Upper lobe of left lung (tissue), 6 donors: ENCODE measurements around the gene TM4SF18. TPM values are rescaled to one million over a fixed set of nuclear protein-coding genes. Genes with fewer than 3 reads are reported as not detected.
A peak's percentile ranks its signal among the peaks of the same experiment; 100 is the strongest.

Experiments used
- ATAC-seq, 2 donors: fragments of 200-7000 bp; cut with Tn5 transposase; one replicate each; pipeline ENCODE4 v1.9.1; 2022; ENCODE audit warnings: mild to moderate bottlenecking in 2 of 2, moderate library complexity in 2 of 2; ENCODE audit not compliant: low FRiP score in 2 of 2
- DNase-seq, 2 donors: peaks; one replicate each; pipeline ENCODE4 v3.0.0-alpha.2; 2019 to 2020
- H3K27ac ChIP-seq, 4 donors: fragments of 200-600 bp; sonication (generic); one replicate each; pipeline ENCODE4 v1.5.1; 2016 to 2019
- H3K27me3 ChIP-seq, 4 donors: fragments of 200-600 bp; sonication (generic); one replicate each; pipeline ENCODE4 v1.5.1; 2017 to 2019
- H3K36me3 ChIP-seq, 4 donors: fragments of 200-600 bp; sonication (generic); one replicate each; pipeline ENCODE4 v1.5.1; 2016 to 2019
- H3K4me1 ChIP-seq, 4 donors: fragments of 200-600 bp; sonication (generic); one replicate each; pipeline ENCODE4 v1.5.1; 2018 to 2019
- H3K4me3 ChIP-seq, 4 donors: fragments of 200-600 bp; sonication (generic); one replicate each; pipeline ENCODE4 v1.5.1; 2017 to 2019; ENCODE audit warnings: mild to moderate bottlenecking in 2 of 4, moderate library complexity in 1 of 4
- H3K9me3 ChIP-seq, 4 donors: fragments of 200-600 bp; sonication (generic); one replicate each; pipeline ENCODE4 v1.5.1; 2018 to 2019
- CTCF ChIP-seq, 6 experiments: fragments of 450-650 bp in 4 of 6; fragments of 200-600 bp in 2 of 6; sonication (generic) in 2 of 6; IDR thresholded peaks; one replicate each; pipeline ENCODE4 v1.5.1; 2016 to 2019; ENCODE audit warnings: antibody characterized with exemption in 6 of 6
- EP300 ChIP-seq, 4 donors: sonication (generic); formaldehyde crosslinking; IDR thresholded peaks; one replicate each; pipeline ENCODE4 v1.5.1; 2017; ENCODE audit warnings: antibody characterized with exemption in 4 of 4, control low read depth in 2 of 4
- POLR2A ChIP-seq, 4 donors: fragments of 450-650 bp; IDR thresholded peaks; one replicate each; pipeline ENCODE4 v1.5.1; 2016 to 2017; ENCODE audit warnings: antibody characterized with exemption in 4 of 4, mild to moderate bottlenecking in 2 of 4
- POLR2AphosphoS5 ChIP-seq, 2 donors: sonication (generic); formaldehyde crosslinking; IDR thresholded peaks; one replicate each; pipeline ENCODE4 v1.5.1; 2017; ENCODE audit warnings: antibody characterized with exemption in 2 of 2
- WGBS, 2 donors: methylation state at CpG; one replicate each; pipeline ENCODE4 v1.1.5; 2017 to 2018; 5-methylcytosine and 5-hydroxymethylcytosine counted together
- total RNA-seq, 6 donors: library from RNA; depleted of rRNA in 4 of 6; stranded (reverse); fragments of >200 nt in 4 of 6; gene quantifications; one replicate each; pipeline versions ENCODE4 v1.1.0 to v1.2.1, GENCODE V29; 2016 to 2021
- donor health status: DM: no; HTN: no; CAD: no; lungs with moderate emphysema.
- donor health status: DM: no; HTN: yes; CAD: no; lungs with severe emphysema.

The TM4SF18 gene
- total RNA-seq, 6 donors from 2014 or later, result 0.55 to 16.6 (median 2.5) TPM

DNA sequence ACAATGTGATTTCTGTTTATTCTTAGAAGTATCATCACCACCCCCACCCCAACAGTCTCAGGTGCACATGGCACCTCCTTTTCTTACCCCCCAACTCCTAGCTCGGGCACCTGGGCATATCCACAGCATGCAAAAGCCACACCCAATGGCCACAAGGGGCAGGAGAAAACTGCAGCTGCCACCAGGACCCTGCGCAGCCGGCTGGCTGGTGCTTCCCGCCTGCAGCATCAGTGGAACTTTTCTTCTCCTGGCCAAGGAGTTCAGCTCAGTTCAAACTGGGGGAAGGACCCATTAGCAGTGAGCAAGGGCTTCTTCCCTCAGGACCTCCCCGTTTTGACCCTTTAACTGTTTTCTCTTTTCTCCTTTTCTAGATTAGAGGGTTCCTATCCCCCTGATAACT lies 44.8 kb downstream of the TM4SF18 start:
- Histone ChIP-seq H3K4me3 (no peak overlapping the region), H3K27me3 (no peaks in the 10 kb centered on the region), H3K36me3 (no peaks in the 10 kb centered on the region), H3K4me1 (peaks cover 0 to 6% (median 2%) of the 10 kb centered on the region in 4 donors), H3K9me3 (no peaks in the 10 kb centered on the region), H3K27ac (no peak overlapping the region)
- DNase-seq (peak in 1 of 2 donors; percentile 37), ATAC-seq (no peak)
- 93% methylated on average over 5 of the region's 5 CpGs for WGBS, 2 donors
- TF ChIP-seq EP300 (IDR thresholded peaks at IDR 0.05) (no peak), POLR2A (IDR thresholded peaks at IDR 0.05) (no peak), CTCF (IDR thresholded peaks at IDR 0.05) (no peak), POLR2AphosphoS5 (IDR thresholded peaks at IDR 0.05) (no peak)

GRCh38 chr3:149284034-149284433 lies 49.4 kb downstream of the TM4SF18 start:
- H3K27ac ChIP-seq, result no peak overlapping the region
- TF ChIP-seq POLR2AphosphoS5 (IDR thresholded peaks at IDR 0.05) (no peak), POLR2A (IDR thresholded peaks at IDR 0.05) (no peak), EP300 (IDR thresholded peaks at IDR 0.05) (no peak), CTCF (IDR thresholded peaks at IDR 0.05) (no peak)

DNA sequence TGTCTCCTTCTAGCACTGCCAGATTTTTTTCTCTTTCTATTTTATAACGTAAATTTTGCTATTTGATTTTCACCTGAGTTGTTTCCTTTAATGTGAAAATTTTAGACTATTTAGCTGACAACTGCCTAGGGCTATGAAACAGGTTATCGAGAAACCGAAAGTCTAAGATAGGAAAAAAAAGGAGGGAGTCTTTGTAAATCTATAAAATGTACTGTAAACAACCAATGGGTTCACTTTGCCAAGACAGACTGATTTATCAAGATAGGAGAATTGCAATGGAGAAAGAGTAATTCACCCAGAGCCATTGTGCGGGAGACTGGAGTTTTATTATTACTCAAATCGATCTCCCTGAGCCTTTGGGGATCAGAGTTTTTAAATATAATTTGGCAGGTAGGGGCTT lies 50.0 kb downstream of the TM4SF18 start:
- DNase-seq, result no peak
- no peak overlapping the region for H3K27ac ChIP-seq
- TF ChIP-seq EP300 (IDR thresholded peaks at IDR 0.05) (no peak), CTCF (IDR thresholded peaks at IDR 0.05) (no peak), POLR2AphosphoS5 (IDR thresholded peaks at IDR 0.05) (no peak), POLR2A (IDR thresholded peaks at IDR 0.05) (no peak)
- H3K36me3 ChIP-seq, result no peaks in the 10 kb centered on the region
- H3K4me3 ChIP-seq, result no peak overlapping the region
- ATAC-seq, result no peak
- no peaks in the 10 kb centered on the region for H3K27me3 ChIP-seq
- peaks cover 6 to 9% (median 8%) of the 10 kb centered on the region in 4 donors for H3K4me1 ChIP-seq
- no peaks in the 10 kb centered on the region for H3K9me3 ChIP-seq
- 31 to 83% methylated on average over 5 of the region's 5 CpGs for WGBS, 2 donors

More at GRCh38 chr3:149284034-149284433, 49.4 kb downstream of the TM4SF18 start:
- peaks cover 0 to 9% (median 2%) of the 10 kb centered on the region in 4 donors for H3K4me1 ChIP-seq
- DNase-seq (peak in 1 of 2 donors; percentile 51), ATAC-seq (no peak)
- no peaks in the 10 kb centered on the region for H3K9me3 ChIP-seq
- H3K4me3 ChIP-seq, result no peak overlapping the region
- no peaks in the 10 kb centered on the region for H3K27me3 ChIP-seq
- no peaks in the 10 kb centered on the region for H3K36me3 ChIP-seq
- 97 to 100% methylated on average over 5 to 23 of the region's 23 CpGs for WGBS, 2 donors

DNA sequence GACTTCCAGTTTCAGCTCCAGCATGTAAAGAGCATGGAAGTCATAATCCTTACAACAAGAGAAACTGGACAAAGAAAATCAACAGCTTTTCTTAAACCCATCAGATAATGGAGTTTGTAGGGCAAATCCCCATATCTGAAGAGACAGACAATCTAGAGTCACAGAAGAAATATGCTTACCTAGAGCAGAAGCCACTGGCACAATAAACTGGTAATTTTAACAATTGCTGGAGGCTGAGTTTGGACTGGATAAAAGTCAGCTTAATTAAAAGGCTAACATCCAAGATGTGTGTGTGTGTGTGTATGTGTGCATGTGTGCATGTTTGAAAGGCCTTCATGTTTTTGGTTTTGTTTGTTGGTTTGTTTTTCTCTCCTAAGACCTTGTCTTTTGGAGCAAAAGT lies 50.6 kb downstream of the TM4SF18 start:
- H3K36me3 ChIP-seq, result no peaks in the 10 kb centered on the region
- no peaks in the 10 kb centered on the region for H3K9me3 ChIP-seq
- no peak overlapping the region for H3K27ac ChIP-seq
- H3K4me3 ChIP-seq, result no peak overlapping the region
- H3K4me1 ChIP-seq, result peaks cover 8 to 14% (median 9%) of the 10 kb centered on the region in 4 donors
- no peak for ATAC-seq
- DNase-seq, result no peak
- H3K27me3 ChIP-seq, result no peaks in the 10 kb centered on the region
- TF ChIP-seq POLR2AphosphoS5 (IDR thresholded peaks at IDR 0.05) (no peak), EP300 (IDR thresholded peaks at IDR 0.05) (no peak), POLR2A (IDR thresholded peaks at IDR 0.05) (no peak), CTCF (IDR thresholded peaks at IDR 0.05) (no peak)

DNA sequence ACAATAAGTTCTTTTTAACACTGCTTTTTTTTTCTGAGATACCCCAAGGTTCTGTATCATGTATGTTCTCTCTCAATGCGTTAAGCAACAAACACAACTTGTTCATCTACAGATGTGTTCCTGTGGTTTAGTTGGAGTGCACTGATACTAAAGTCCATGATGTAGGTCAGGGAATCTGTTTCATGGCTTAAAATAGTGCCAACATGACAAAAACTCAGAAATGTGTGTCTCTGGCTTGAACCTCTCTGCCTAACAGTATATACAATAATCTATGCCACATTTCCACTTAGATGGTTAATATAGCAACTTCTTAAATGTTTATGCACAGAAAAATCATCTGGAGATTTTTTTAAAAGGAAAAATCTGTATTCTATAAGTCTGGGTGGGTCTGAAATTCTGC lies 51.1 kb downstream of the TM4SF18 start:
- H3K27ac ChIP-seq, result no peak overlapping the region
- ATAC-seq (no peak), DNase-seq (no peak)
- no peak for TF ChIP-seq EP300 (IDR thresholded peaks at IDR 0.05)
- 100% methylated on average over 1 of the region's 1 CpG for WGBS, 2 donors
- no peaks in the 10 kb centered on the region for H3K27me3 ChIP-seq
- peaks cover 11 to 19% (median 12%) of the 10 kb centered on the region in 4 donors for H3K4me1 ChIP-seq
- H3K4me3 ChIP-seq, result no peak overlapping the region
- H3K36me3 ChIP-seq, result no peaks in the 10 kb centered on the region
- no peaks in the 10 kb centered on the region for H3K9me3 ChIP-seq
